Tibial artery (tissue), 4 donors: ENCODE data around the gene POLR2E.

Experiments
- DNase-seq, 2 donors: peaks; one replicate each; pipeline ENCODE4 v3.0.0-alpha.2; 2019
- H3K27ac ChIP-seq, 2 donors: fragments of 200-600 bp; sonication (generic) in 1 of 2; 1 replicate in 1 of 2; 2 replicates in 1 of 2; pipeline ENCODE4 v1.5.1; 2018 to 2019; ENCODE audit warnings: mild to moderate bottlenecking in 1 of 2
- H3K27me3 ChIP-seq, 2 donors: fragments of 200-600 bp; sonication (generic) in 1 of 2; one replicate each; pipeline versions ENCODE4 v1.5.1 to v1.6.0; 2016 to 2019
- H3K36me3 ChIP-seq, 3 donors: fragments of 200-600 bp; sonication (generic) in 2 of 3; one replicate each; pipeline ENCODE4 v1.5.1; 2016 to 2019; ENCODE audit warnings: mild to moderate bottlenecking in 2 of 3
- H3K4me1 ChIP-seq, 4 donors: fragments of 200-600 bp; sonication (generic) in 2 of 4; 1 replicate in 3 of 4; 2 replicates in 1 of 4; pipeline ENCODE4 v1.5.1; 2016 to 2019
- H3K4me3 ChIP-seq, 2 donors: fragments of 200-600 bp; sonication (generic) in 1 of 2; 1 replicate in 1 of 2; 2 replicates in 1 of 2; pipeline ENCODE4 v1.5.1; 2018 to 2019; ENCODE audit warnings: mild to moderate bottlenecking in 2 of 2
- H3K9me3 ChIP-seq, 3 donors: fragments of 200-600 bp; sonication (generic) in 1 of 3; one replicate each; pipeline ENCODE4 v1.5.1; 2016 to 2019
- CTCF ChIP-seq, 2 experiments: fragments of 200-600 bp in 1 of 2; fragments of 450-650 bp in 1 of 2; IDR thresholded peaks; one replicate each; pipeline ENCODE4 v1.5.1; 2017 to 2019; ENCODE audit warnings: antibody characterized with exemption in 2 of 2, mild to moderate bottlenecking in 1 of 2, moderate library complexity in 1 of 2
- intact Hi-C: fragments of 100-400 bp; cut with DNase I; formaldehyde crosslinking; loops from one replicate; pipeline ENCODE4 v1.15.0; 2023; ENCODE audit warnings: low total_unique reads

The POLR2E gene

GRCh38 chr19:1037621-1038064, 57.5 kb downstream of the POLR2E start:
- no peak for TF ChIP-seq CTCF (IDR thresholded peaks at IDR 0.05)
- no peak for DNase-seq
- Histone ChIP-seq H3K9me3 (no peaks in the 10 kb centered on the region), H3K36me3 (peaks cover 34 to 41% (median 35%) of the 10 kb centered on the region in 3 donors), H3K4me3 (no peak overlapping the region), H3K4me1 (peaks cover 0 to 50% (median 38%) of the 10 kb centered on the region in 4 donors), H3K27me3 (peaks cover 0 to 14% of the 10 kb centered on the region in 2 donors), H3K27ac (peak overlapping the region in 1 of 2 donors; percentile 10)
- intact Hi-C loops: no loop called here
